Keratinocyte (primary cell): ENCODE results near the gene LSM14A. TPM values are rescaled to one million over a fixed set of nuclear protein-coding genes. Genes with fewer than 3 reads are reported as not detected.

Source experiments
- DNase-seq: peaks from one replicate; pipeline ENCODE4 v3.0.0-alpha.2; 2011; ENCODE audit warnings: low read depth, missing footprints, low spot score
- FAIRE-seq: peaks from 2 replicates; lab custom pipeline; 2011; peaks lifted over from hg19 to GRCh38; lab: Jason Lieb, UNC
- H2AFZ ChIP-seq: 2 replicates; pipeline ENCODE4 v1.6.0; 2012; ENCODE audit warnings: low read length, control low read depth, inconsistent platforms; ENCODE audit not compliant: control insufficient read depth
- H3K27ac ChIP-seq: 2 replicates; pipeline ENCODE4 v1.5.1; 2011; ENCODE audit warnings: low read length; ENCODE audit not compliant: control insufficient read depth, insufficient read depth
- H3K27me3 ChIP-seq: 3 replicates; pipeline ENCODE4 v1.6.0; 2011; ENCODE audit warnings: low read length; ENCODE audit not compliant: control insufficient read depth, insufficient read depth; ENCODE audit errors: extremely low read depth
- H3K36me3 ChIP-seq, 2 experiments: 2 replicates in 1 of 2; 3 replicates in 1 of 2; pipeline ENCODE4 v1.5.1; 2011; ENCODE audit warnings: low read length in 2 of 2, mild to moderate bottlenecking in 1 of 2; ENCODE audit not compliant: control insufficient read depth in 2 of 2, insufficient read depth in 2 of 2; ENCODE audit errors: extremely low read depth in 1 of 2
- H3K4me1 ChIP-seq: 3 replicates; pipeline ENCODE4 v1.5.1; 2011; ENCODE audit warnings: low read length; ENCODE audit not compliant: control insufficient read depth, insufficient read depth; ENCODE audit errors: extremely low read depth
- H3K4me2 ChIP-seq: 3 replicates; pipeline ENCODE4 v1.6.0; 2011; ENCODE audit warnings: low read depth, low read length; ENCODE audit not compliant: control insufficient read depth, insufficient read depth; ENCODE audit errors: extremely low read depth
- H3K4me3 ChIP-seq, 3 experiments: fragments of 200-600 bp in 1 of 3; sonication (generic) in 1 of 3; 2 replicates in 2 of 3; 3 replicates in 1 of 3; pipeline ENCODE4 v1.5.1; 2011 to 2016; ENCODE audit warnings: low read length in 3 of 3, mild to moderate bottlenecking in 3 of 3, control low read depth in 2 of 3, inconsistent platforms in 1 of 3, low read depth in 1 of 3, mixed read lengths in 1 of 3, mixed run types in 1 of 3, moderate library complexity in 1 of 3; ENCODE audit not compliant: control insufficient read depth in 2 of 3, insufficient read depth in 2 of 3; ENCODE audit errors: extremely low read depth in 1 of 3
- H3K79me2 ChIP-seq: 2 replicates; pipeline ENCODE4 v1.6.0; 2012; ENCODE audit warnings: low read length; ENCODE audit not compliant: control insufficient read depth, insufficient read depth
- H3K9ac ChIP-seq: 3 replicates; pipeline ENCODE4 v1.6.0; 2011; ENCODE audit warnings: low read length; ENCODE audit not compliant: control insufficient read depth, insufficient read depth; ENCODE audit errors: extremely low read depth
- H3K9me1 ChIP-seq: 3 replicates; pipeline ENCODE4 v1.6.0; 2011; ENCODE audit warnings: low read length; ENCODE audit not compliant: control insufficient read depth, insufficient read depth; ENCODE audit errors: extremely low read depth
- H3K9me3 ChIP-seq: 2 replicates; pipeline ENCODE4 v1.5.1; 2012; ENCODE audit warnings: low read depth, low read length; ENCODE audit not compliant: control insufficient read depth
- H4K20me1 ChIP-seq: 3 replicates; pipeline ENCODE4 v1.6.0; 2011; ENCODE audit warnings: low read length; ENCODE audit not compliant: control insufficient read depth, insufficient read depth; ENCODE audit errors: extremely low read depth
- EZH2 ChIP-seq: IDR thresholded peaks from one replicate; pipeline ENCODE4 v1.6.1; 2012; ENCODE audit warnings: inconsistent platforms, mild to moderate bottlenecking, low read length, moderate library complexity
- dilution Hi-C: fragments of 300-500 bp; cut with MboI; formaldehyde crosslinking; loops from one replicate; pipeline ENCODE4 v1.7.0; 2020; ENCODE audit warnings: low sequenced_read_pairs; ENCODE audit not compliant: extremely low pct_ligation_motif_present
- polyA plus RNA-seq, 5 experiments: library from polyadenylated mRNA; depleted of rRNA in 3 of 5; stranded (reverse) in 3 of 5; stranded (forward) in 1 of 5; unstranded in 1 of 5; fragments of >200 nt; gene quantifications; 1 replicate in 1 of 5; 2 replicates in 3 of 5; 3 replicates in 1 of 5; pipeline versions ENCODE4 v1.2.1 to v1.2.3, GENCODE V29; 2011 to 2012; ENCODE audit warnings: missing spikeins in 2 of 5, low read depth in 1 of 5, low replicate concordance in 1 of 5
- TF ChIP-seq, protein P1 (sequence below), 3 experiments: IDR thresholded peaks in 1 of 3; conservative IDR thresholded peaks in 1 of 3; optimal IDR thresholded peaks in 1 of 3; 2 replicates in 2 of 3; 3 replicates in 1 of 3; pipeline versions ENCODE3 to v1.5.1; 2011; ENCODE audit warnings: low read length in 3 of 3, mild to moderate bottlenecking in 3 of 3, moderate library complexity in 2 of 3, control low read depth in 1 of 3, inconsistent platforms in 1 of 3; ENCODE audit not compliant: insufficient read depth in 2 of 3; ENCODE audit errors: extremely low read depth in 1 of 3

LSM14A gene
- polyA plus RNA-seq, 1 donor (not counting 4 experiments of a cell fraction or from before 2014, with no cell fraction given) = 103 TPM

DNA sequence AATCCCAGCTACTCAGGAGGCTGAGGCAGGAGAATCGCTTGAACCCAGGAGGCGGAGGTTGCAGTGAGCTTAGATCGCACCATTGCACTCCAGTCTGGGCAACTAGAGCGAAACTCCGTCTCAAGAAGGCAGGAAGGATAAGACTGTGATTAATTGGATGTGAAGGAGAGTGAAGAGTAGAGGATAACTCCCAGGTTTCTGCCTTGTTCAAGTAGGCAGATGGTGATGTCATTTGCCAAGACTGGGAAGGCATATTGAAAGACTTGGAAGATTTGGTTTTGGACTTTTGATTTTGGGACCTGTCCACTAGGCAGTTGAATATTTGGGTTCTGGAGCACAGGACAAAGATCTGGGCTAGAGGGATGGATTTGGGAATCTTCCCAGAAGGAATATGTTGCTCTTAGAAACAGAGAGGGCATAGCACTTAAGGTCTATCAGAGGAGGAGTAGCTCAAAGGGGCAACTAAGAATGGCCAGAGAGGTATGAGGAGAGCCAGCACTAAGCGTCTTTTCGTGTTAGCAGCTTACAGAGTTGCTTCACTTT, 102.1 kb downstream of the LSM14A start:
- TF ChIP-seq EZH2 = no peak
- TF ChIP-seq, protein P1, sequence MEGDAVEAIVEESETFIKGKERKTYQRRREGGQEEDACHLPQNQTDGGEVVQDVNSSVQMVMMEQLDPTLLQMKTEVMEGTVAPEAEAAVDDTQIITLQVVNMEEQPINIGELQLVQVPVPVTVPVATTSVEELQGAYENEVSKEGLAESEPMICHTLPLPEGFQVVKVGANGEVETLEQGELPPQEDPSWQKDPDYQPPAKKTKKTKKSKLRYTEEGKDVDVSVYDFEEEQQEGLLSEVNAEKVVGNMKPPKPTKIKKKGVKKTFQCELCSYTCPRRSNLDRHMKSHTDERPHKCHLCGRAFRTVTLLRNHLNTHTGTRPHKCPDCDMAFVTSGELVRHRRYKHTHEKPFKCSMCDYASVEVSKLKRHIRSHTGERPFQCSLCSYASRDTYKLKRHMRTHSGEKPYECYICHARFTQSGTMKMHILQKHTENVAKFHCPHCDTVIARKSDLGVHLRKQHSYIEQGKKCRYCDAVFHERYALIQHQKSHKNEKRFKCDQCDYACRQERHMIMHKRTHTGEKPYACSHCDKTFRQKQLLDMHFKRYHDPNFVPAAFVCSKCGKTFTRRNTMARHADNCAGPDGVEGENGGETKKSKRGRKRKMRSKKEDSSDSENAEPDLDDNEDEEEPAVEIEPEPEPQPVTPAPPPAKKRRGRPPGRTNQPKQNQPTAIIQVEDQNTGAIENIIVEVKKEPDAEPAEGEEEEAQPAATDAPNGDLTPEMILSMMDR (optimal IDR thresholded peaks at IDR 0.05 in 1 of 3, IDR thresholded peaks at IDR 0.05 in 1 of 3, conservative IDR thresholded peaks at IDR 0.05 in 1 of 3; ENCODE audit: extremely low read depth in 1 of 3, insufficient read depth in 2 of 3, low read length in 3 of 3) = no peak
- H3K4me2 ChIP-seq = peak overlapping the region; percentile 60
- H3K27me3 ChIP-seq = no peaks in the 10 kb centered on the region
- peaks cover 3% of the 10 kb centered on the region for H3K9me1 ChIP-seq
- peak overlapping the region in 2 of 3 experiments; percentile 20 to 35 for H3K4me3 ChIP-seq
- peaks cover 28% of the 10 kb centered on the region for H3K79me2 ChIP-seq
- H3K36me3 ChIP-seq = peaks cover 0 to 2% of the 10 kb centered on the region in 2 experiments
- peak; percentile 13 for FAIRE-seq
- H3K27ac ChIP-seq = peak overlapping the region; percentile 54
- H3K9me3 ChIP-seq = no peaks in the 10 kb centered on the region
- H4K20me1 ChIP-seq = no peaks in the 10 kb centered on the region
- DNase-seq = no peak
- H3K9ac ChIP-seq = no peak overlapping the region
- H2AFZ ChIP-seq = no peak overlapping the region
- H3K4me1 ChIP-seq = peaks cover 35% of the 10 kb centered on the region
- dilution Hi-C loops = no loop called here

DNA sequence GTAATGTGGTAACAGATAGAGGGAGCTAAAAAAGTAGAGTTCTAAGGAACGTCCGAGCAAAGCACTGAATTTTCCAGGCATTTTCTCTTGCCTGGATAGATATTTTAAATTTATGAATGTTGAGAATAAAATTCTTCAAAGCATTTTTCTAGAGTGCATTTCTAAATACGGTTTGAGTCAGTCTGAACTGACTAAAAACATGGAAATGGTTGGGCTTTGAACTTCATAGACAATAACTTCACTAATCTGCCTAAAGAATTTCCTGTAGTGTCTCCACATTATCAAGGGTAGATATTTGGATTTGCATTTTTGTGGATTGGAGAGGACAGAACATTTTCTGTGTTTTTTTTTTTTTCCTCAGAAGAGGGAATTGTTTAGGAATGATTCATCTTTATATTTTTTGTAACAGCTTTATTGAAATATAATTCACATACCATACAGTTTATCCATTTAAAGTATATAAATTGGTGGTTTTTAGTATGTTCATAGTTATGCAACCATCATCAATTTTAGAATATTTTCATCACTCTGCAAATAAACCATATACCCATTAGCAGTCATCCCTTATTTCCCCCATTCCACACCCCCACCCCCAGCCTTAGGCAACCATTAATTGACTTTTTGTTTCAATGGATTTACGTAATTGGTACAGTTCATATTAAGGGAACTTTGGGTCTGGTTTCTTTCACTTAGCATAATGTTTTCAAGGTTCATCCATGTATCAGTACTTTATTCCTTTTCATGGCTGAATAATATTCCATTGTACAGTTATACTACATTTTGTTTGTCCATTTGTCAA, 102.7 kb downstream of the LSM14A start:
- H3K4me3 ChIP-seq = peak overlapping the region in 1 of 3 experiments; percentile 35
- no peaks in the 10 kb centered on the region for H4K20me1 ChIP-seq
- H3K27me3 ChIP-seq = no peaks in the 10 kb centered on the region
- no peak overlapping the region for H2AFZ ChIP-seq
- H3K79me2 ChIP-seq = peaks cover 29% of the 10 kb centered on the region
- H3K9me1 ChIP-seq = peaks cover 3% of the 10 kb centered on the region
- FAIRE-seq (no peak), DNase-seq (no peak)
- no peak overlapping the region for H3K9ac ChIP-seq
- TF ChIP-seq EZH2 = no peak
- TF ChIP-seq, protein P1 (optimal IDR thresholded peaks at IDR 0.05 in 1 of 3, IDR thresholded peaks at IDR 0.05 in 1 of 3, conservative IDR thresholded peaks at IDR 0.05 in 1 of 3; ENCODE audit: extremely low read depth in 1 of 3, insufficient read depth in 2 of 3, low read length in 3 of 3) = no peak
- H3K4me1 ChIP-seq = peaks cover 28% of the 10 kb centered on the region
- peak overlapping the region; percentile 54 for H3K27ac ChIP-seq
- dilution Hi-C loops = no loop called here
- peak overlapping the region; percentile 60 for H3K4me2 ChIP-seq
- no peaks in the 10 kb centered on the region for H3K9me3 ChIP-seq
- peaks cover 0 to 2% of the 10 kb centered on the region in 2 experiments for H3K36me3 ChIP-seq
